ENCODE measurements around the gene TNN.

The TNN gene

GRCh38 chr1:175036476-175036875, 31.2 kb upstream of the TNN start:
- no peak for DNase-seq (ENCODE audit: low read depth in 1 of 2, low spot score in 1 of 2)
- H3K4me3 ChIP-seq (replicated peaks; ENCODE audit: insufficient read depth, low read length): no peak overlapping the region
- no peak for TF ChIP-seq SPI1 (IDR thresholded peaks at IDR 0.05; ENCODE audit: borderline replicate concordance, low read depth)
- TF ChIP-seq CTCF (IDR thresholded peaks at IDR 0.05; ENCODE audit: insufficient read depth, low read length): no peak
- no peak for TF ChIP-seq GABPA (IDR thresholded peaks at IDR 0.05; ENCODE audit: low read depth)
- TF ChIP-seq POLR2AphosphoS5 (IDR thresholded peaks at IDR 0.05; ENCODE audit: low read depth): no peak
- no peak for TF ChIP-seq REST (IDR thresholded peaks at IDR 0.05; ENCODE audit: insufficient replicate concordance, low read depth)

DNA sequence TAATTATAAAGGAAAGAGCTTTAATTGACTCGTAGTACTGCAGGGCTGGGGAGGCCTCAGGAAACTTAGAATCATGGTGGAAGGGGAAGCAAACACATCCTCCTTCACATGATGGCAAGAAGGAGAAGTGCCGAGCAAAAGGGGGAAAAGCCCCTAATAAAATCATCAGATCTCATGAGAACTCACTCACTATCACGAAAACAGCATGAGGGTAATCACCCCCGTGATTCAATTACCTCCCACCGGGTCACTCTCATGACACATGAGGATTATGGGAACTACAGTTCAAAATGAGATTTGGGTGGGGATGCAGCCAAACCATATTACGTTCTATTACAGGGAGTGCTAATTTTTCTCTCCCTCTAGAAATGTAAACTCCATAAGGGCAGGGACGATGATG, 30.2 kb upstream of the TNN start:
- no peak for DNase-seq (ENCODE audit: low read depth in 1 of 2, low spot score in 1 of 2)
- TF ChIP-seq GABPA (IDR thresholded peaks at IDR 0.05; ENCODE audit: low read depth) (no peak), CTCF (IDR thresholded peaks at IDR 0.05; ENCODE audit: insufficient read depth, low read length) (no peak), REST (IDR thresholded peaks at IDR 0.05; ENCODE audit: insufficient replicate concordance, low read depth) (no peak), SPI1 (IDR thresholded peaks at IDR 0.05; ENCODE audit: borderline replicate concordance, low read depth) (peak; percentile 12; the same call in 1 of the 2 replicates), POLR2AphosphoS5 (IDR thresholded peaks at IDR 0.05; ENCODE audit: low read depth) (no peak)
- H3K4me3 ChIP-seq (replicated peaks; ENCODE audit: insufficient read depth, low read length): no peak overlapping the region
- H3K27ac ChIP-seq (replicated peaks): no peak overlapping the region
- no peaks in the 10 kb centered on the region for H3K27me3 ChIP-seq (ENCODE audit: insufficient read depth, poor library complexity, severe bottlenecking)

More at GRCh38 chr1:175036476-175036875, 31.2 kb upstream of the TNN start:
- H3K27me3 ChIP-seq (ENCODE audit: insufficient read depth, poor library complexity, severe bottlenecking): no peaks in the 10 kb centered on the region
- H3K27ac ChIP-seq (replicated peaks): no peak overlapping the region

DNA sequence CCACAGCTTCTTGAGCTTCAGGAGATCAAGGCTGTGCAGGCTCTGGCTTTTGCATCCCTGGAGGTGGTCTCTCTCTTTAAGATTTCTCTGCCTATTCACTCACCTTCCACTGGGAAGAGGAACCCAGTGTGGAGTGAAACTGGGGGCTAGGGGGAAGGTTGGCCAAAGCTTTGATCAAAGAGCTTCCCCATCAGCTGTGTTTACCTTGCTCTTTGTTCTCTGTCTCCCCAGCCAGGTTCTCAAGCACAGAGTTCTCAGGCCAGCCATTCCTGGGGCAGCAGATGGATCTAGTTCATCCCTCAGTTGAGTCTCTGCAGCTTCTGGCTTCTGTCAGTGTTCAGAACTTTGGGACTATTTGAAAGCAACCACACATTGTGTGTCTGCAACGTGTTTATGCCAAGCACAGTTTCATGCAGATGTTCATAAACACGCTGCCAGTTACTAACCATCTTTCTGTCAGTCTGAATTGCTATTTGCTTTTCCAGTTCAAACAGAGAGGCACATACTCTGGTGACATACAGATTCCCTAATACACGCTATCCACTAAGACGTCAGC, 27.2 kb upstream of the TNN start:
- TF ChIP-seq CTCF (IDR thresholded peaks at IDR 0.05; ENCODE audit: insufficient read depth, low read length): no peak
- no peak for TF ChIP-seq REST (IDR thresholded peaks at IDR 0.05; ENCODE audit: insufficient replicate concordance, low read depth)
- TF ChIP-seq POLR2AphosphoS5 (IDR thresholded peaks at IDR 0.05; ENCODE audit: low read depth): no peak
- no peak for TF ChIP-seq GABPA (IDR thresholded peaks at IDR 0.05; ENCODE audit: low read depth)
- TF ChIP-seq SPI1 (IDR thresholded peaks at IDR 0.05; ENCODE audit: borderline replicate concordance, low read depth): no peak
- Histone ChIP-seq H3K27me3 (ENCODE audit: insufficient read depth, poor library complexity, severe bottlenecking) (no peaks in the 10 kb centered on the region), H3K4me3 (replicated peaks; ENCODE audit: insufficient read depth, low read length) (no peak overlapping the region), H3K27ac (replicated peaks) (no peak overlapping the region)
- no peak for DNase-seq (ENCODE audit: low read depth in 1 of 2, low spot score in 1 of 2)

Measured in HL-60 (cell line).